HG02759 (cell line): ENCODE data around the gene SOX13.
"Not testable (repeated sequence)": the region's sequence is repeated elsewhere in the genome, so short reads cannot be mapped to it uniquely, and the experiment has no call there.

Experiments used
- ATAC-seq: cut with Tn5 transposase; IDR thresholded peaks from one replicate; pipeline ENCODE4 v1.9.1; 2021; ENCODE audit warnings: mild to moderate bottlenecking, moderate library complexity; ENCODE audit not compliant: unreplicated experiment

The SOX13 gene

DNA sequence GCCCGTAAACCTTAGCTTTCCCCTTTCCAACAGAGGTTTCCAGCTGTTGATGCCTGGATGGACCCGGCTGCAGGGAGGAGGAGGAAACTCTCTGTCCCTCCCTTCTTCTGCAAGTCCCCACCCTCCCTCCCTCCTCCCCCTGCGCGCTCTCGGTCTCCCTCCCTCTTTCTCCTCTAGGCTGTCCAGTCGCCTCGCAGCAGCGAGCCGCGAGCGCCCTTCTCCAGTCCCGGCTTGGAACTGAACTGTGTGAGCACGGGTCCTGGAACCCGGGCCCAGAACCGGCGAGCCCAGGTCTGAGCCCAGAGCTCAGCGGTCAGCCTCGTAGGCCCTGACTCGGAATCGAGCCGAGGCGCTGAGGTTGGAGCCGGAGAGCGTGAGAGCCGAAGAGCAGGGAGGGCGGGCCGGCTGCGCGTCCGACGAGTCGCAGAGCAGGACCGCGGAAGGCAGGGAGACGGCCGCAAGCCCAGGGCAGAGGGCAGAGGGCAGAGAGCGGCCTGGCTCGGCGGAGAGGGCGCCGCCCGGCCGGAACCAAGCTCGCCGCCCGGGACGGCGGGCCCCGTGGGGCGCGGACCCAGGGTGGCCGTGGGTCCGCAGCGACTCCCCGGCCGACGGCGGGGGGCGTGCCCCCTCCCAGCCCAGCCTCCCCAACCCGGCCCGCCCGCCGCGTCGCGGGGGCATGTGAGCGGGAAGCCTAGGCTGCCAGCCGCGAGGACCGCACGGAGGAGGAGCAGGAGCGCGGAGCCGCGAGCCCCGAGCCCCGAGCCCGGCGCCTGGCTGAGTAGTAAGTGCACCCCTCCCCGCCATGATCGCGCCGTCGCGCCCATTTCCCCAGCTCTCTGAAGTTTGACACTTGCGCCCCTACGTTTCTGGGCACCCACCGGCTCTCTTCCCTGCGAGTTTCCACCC is at the start of gene SOX13:
SOX13 (plus strand) TSS at position 185 of the 906 bp plus-strand sequence. CDS start 39,801 bp downstream, outside the sequence.
- no peak for ATAC-seq

DNA sequence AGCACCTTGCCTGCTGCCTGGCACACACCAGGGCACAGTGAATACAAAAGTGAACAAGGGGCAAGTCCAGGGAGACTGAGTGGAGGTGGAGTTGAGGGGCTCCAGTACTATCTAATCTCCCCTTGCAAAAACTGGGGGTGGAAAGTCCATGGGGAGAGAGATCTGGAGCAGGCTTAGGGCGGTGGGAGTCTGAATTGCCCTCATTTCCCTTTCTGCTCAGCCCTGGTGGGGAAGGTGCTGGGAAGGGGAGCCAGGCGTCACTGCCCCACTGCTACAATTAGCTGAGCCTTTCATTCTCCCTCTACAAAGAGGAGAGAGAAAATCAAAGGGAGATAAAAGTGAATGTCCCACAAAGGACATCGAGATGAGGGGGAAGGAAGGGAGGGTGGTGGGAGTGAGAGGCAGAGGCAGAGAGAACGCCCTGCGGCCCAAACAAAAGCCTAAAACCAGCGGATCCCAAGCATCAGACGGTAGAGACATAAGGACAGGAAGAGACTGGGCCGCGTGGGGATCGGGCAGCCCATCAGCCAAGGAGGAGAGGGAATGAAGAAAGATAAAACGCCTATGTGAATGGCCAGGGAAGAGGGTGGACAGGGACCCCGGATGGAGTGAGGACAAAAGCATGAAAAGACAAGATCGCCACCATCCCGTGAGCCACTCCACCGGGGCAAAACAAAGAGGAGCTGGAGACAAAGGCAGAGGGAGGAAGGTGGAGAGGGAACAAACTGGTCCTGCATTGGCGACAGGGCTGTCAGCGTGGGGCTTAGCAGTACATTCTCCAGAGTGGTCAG is 46.8 kb upstream of the SOX13 start:
- no peak for ATAC-seq

DNA sequence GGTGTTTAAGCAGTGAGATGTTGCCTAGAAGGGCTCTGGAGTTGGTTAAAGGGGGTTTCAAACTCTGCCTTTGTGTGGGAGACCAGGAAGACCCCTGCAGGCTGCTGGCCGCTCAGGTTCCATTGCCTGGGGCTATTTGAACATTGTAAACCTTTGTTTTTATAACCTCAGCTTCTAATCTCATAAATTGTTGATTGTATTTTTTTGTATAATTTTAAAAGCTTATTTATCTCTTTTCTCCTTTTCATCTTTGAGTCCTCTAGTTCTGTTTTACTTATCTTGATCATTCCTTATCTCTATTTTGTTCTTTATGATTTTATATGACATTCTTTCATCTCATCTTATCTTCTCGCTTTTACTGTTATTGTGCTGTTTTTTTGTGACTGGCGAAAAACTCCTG is 45.5 kb upstream of the SOX13 start:
- no peak for ATAC-seq

DNA sequence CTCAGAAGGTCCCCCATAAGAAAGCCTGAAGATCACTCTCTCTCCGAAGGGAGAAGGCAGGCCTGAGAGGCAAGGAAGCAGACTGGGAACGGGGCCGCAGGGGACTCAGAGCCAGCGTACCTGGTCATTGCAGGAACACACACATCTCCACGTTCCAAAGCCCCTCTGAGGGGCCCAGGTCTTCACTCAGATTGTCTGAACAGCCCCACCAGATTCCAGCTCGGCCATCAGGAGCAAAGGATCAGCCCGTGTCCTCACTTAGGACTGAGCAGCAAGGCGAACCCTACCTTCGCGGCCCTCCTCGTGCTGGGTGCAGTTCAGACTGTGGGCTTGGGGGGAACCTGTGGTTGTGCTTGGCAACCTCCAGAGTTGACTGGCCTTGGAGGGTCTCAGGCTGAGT is 43.9 kb upstream of the SOX13 start:
- no peak for ATAC-seq

DNA sequence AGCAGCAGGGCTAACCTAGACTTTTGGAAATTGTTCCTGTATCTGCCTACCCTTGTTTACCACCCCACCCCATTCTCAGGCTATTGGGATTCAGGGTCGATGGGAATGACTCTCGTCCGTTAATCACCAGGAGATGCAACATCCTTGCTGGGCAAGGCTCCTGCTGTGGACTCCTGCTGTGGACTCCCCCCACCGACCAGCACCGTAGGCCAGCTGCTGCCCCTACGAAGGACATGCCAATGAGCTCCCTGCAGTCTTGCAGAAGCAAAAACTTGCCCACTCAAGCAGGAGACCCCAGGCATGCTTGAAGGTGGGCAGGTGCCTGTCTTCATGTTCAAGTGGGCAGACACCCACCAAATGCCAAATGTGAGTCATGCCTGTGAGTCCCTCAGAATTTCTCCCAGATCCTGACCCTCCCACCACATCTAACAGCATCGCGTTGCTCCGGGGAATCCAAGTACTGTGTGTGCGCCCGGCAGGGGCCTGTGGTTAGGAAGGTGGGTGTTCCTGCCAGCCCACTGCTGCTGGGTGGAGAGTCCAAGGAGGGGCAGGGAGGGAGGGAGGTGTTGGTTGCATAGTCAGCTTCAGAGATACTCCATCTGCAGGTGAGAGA is 41.7 kb upstream of the SOX13 start:
- ATAC-seq = no peak

DNA sequence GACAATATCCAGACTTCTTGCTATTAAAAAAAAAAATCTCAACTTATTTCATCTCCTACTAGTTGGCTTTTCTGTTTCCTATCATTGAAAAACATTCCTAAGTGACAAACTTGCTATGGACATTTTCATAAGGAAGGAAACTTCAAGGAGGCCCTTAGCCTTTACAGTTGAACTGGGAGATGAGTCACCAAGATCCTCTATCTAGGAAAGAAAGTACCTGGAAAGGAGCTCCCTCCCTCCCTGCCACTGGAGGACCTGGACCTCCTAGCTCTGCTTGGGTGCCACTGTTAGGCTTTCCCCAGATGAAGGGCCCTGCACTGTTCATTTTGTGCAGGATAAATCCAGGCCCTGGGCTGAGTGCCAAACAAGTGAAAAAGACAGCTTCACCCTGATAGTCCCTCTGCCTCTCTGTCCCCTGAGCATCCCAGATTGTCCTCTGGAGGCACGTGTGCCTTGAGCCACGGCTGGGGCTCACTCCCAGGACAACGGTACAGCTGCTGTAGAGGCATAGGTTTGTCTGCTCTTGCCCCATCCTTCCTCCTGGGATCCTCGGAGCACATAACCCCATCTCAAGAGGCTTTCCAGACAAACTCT is 40.2 kb upstream of the SOX13 start:
- ATAC-seq = no peak

DNA sequence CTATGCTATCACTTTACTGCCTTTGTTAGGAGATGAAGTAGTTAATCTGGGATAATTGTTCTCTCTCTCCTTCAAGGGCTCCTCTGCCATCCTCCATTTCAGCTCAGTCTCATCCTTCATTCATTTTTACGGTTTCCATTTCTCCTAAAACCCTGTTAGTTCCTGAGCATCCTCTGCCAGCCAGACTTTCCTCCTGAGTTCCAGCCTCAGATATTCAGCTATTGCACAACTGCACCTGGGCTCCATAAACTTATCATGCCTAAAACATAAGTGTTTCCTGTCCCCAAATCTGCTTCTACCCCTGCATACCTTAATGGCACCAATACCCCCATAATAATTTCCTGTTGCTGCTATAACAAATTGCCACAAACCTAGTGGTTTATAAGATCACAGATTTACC is 39.6 kb upstream of the SOX13 start:
- no peak for ATAC-seq

DNA sequence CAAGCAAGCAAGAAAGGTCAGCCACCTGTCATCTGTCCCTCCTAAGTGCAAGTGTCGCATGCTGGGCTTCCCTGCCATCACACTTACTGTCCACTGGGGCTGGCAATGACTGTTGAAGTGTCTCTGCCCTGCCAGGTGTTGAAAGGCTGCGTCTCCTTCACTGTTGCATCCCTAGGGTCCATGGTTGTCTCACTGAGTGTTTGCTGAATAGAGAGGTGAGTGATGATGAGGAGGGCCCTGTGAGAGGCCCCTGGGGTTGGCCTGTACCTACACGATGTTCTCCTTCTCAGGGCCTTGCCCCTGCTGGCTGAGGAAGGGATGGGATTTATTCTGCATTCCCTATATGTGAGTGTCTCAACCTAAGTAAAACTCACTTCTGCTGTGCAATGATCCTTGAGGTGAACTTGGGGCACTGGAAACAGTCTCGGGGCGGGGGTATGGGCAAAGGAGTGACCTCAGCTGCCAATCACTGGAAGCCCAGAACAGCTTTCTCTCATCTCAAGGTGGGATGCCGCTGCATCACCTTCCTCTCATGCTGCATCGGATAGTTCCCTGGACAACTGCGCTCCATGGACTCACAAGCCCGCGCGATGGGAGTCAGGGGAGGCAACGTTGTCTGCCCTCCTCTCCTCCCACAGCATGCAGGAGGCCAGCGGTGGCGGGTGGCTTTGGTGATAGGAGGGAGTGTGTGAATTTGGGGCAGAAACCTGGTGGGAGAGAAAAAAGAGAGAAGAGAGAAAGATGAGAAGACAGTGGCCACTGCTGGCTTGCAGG is 35.8 kb upstream of the SOX13 start:
- ATAC-seq = no peak

DNA sequence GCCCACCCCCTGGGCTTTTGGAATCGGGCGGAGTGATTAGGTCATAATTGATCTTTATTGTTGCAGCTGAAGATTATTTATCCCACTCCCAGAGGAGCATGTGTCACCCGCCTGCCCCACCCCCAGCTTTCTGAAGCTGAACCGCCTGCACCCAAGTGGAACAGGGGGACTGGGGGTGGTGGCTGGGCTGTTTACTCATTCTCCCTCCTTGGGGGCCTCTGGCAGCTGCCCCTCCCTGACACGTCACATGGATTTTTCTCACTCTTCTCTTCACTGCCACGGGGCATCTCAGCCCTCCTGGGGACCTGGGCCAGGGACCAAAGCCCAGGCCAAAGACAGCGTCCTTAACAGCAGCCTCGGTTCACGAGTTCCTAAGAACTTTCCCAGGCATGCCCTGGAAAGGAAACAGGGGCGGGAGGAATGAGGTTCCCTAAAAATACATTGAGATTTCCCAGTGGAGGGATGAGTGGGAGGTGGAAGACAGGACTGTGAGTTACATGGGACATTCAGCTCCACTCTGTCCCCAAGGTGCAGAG is 31.6 kb upstream of the SOX13 start:
- no peak for ATAC-seq

DNA sequence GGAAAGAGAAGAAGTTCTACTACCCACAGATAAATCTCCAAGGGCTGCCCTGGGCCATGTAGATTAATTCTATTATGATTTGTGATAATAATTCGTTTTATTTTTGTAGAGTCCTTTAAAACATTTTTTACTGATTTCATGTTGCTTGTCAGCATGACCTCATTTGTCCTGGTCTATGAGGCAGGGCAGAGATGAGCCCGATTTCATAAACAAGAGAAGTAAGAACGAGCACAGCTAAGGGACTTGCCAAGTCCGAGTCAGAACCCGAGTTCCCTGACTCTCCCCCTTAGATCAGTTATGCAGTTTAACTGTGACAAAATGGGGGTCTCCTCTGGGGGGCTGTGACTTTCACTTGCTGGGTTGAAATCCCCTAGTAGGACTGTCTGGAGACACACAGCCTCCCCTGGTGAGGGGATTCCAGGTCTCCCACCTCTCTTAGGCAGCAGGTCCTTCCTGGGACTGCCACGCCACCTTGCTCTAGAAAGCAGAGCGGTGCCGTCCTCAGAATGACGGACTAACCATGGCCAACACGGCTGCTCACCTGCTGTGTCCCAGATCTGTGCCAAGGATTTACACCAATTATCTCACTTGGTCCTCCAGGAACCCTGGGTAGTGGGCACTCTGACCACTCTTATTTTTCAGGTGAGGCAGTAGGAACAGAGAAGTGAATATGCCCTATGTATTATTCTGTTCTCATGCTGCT is 31.0 kb upstream of the SOX13 start:
- ATAC-seq = no peak

DNA sequence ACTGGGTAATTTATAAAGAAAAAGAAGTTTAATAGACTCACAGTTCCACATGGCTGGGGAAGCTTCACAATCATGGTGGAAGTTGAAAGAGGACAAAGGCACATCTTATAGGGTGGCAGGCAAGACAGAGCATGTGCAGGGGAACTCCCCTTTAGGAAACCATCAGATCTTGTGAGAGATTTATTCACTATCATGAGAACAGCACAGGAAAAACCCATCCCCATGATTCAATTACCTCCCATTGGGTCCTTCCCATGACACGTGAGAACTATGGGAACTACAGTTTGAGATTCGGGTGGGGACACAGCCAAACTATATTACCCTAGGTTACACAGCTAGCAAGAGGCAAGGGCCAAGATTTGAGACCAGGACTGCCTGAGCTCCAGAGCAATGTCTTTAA is 30.4 kb upstream of the SOX13 start:
- ATAC-seq = no peak

DNA sequence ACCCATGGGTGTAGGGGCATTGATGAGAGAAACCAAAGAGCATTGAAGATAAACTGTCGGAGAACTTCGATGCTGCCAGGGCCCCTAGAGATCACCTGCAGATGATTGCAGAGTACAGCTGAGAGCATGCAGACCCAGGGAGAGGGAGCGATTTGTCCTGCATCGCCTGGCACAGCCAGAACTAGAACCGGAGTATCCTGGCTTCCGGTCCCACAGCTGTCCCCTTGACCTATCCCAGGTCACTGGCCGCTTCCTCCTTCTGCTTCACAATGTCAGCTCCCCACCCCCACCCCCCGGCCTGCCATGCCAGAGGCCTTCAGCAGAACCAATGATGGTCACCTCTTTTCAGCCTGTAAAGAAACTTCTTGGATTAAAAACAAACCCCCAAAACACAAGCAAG is 29.2 kb upstream of the SOX13 start:
- no peak for ATAC-seq

DNA sequence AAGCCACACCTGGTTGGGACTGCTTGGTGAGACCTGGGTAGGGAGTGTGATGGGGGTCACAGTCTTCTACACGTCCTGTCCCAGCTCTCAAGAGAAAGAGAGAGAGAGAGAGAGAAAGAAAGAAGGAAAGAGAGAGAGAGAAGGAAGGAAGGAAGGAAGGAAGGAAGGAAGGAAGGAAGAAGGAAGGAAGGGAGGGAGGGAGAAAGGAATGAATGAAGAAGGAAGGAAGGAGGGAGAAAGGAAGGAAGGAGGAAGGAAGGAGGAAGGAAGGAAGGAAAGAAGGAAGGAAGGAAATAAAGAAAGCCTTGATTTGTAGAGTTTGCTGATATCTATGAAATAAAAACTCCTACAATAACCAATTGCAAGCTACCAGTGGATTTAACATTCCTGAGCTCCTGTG is 28.5 kb upstream of the SOX13 start:
- no peak for ATAC-seq

DNA sequence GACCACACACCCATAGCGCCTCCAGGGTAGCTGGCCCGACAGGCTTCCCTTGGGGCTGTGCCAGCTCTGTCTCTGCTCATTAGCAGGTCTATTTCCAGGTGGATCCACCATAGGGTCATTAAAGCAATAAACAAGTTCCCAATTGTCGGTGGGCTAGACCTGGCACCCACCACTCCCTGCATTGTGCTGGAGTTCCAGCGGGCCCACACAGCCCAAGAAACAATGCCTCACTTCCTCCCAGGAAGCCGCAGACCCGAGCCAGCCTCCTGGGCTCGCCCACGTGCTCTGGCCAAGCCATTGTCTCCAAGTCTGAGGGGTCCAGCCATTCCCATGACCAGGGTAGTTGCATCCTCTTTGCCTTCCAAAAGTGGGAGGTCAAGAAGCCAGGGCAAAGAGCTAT is 27.5 kb upstream of the SOX13 start:
- ATAC-seq = no peak

DNA sequence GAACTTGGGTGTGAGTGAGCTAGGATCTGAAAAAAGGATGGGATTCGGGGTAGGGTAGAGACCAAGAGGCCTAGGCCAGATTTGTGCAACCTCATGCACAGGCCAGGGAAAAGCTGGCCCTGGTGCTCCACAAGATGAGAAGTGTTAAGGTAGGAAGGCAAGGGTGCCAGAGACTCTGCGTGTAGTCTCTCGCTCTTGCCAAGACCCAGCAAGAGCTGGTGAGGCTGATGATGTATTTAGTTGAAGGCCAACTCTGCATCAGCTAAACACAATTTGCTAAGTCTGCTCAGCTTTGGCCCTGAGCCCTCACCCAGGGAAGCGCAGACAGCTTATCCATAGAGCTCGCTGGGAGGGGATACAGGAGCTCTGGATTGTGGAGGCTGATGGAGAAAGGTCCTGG is 26.6 kb upstream of the SOX13 start:
- ATAC-seq = no peak

DNA sequence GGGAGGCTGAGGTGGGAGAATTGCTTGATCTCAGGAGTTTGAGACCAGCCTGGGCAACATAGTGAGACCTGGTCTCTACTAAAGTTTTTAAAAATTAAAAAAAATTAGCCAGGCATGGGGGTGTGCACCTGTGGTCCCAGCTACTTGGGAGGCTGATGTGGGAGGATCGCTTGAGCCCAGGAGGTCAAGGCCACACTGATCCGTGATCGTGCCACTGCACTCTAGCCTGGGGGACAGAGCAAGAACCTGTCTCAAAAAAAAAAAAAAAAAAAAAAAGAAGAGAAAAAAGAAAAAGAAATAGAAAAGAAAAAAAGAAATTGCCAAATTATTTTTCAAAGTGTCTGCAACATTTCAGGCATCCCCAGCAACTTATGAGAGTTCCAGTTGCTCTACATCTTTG is 24.1 kb upstream of the SOX13 start:
- not testable (repeated sequence) for ATAC-seq

DNA sequence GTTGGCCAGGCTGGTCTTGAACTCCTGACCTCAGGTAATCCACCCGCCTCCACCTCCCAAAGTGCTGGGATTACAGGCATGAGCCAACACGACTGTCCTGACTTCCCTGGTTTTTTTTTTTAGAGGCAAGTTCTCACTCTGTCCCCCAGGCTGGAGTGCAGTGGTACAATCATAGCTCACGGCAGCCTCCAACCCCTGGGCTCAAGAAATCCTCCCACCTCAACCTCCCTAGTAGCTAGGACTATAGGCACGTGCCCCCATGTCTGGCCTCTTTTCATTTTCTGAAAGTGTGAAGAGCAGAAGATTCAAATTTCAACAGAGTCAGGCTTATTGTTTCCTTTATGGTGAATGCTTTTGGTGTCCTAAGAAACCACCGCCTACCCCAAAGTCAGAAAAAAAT is 21.7 kb upstream of the SOX13 start:
- ATAC-seq = no peak

DNA sequence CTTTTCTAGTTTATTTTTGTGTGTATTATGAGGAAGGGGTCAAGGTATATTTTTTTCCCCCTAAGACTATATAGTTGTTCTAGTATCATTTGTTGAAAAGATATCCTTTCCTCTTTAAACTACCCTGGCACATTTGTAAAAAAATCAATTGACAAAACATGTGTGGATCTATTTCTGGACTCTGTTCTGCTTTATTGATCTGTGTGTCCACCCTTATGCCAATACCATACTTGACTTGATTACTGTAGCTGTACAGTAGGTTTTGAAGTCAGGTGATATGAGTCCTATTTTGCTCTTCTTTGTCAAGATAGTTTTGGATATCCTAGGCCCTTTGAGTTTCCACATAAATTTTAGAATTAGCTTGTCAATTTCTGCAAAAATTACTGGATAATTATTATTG is 21.2 kb upstream of the SOX13 start:
- no peak for ATAC-seq

DNA sequence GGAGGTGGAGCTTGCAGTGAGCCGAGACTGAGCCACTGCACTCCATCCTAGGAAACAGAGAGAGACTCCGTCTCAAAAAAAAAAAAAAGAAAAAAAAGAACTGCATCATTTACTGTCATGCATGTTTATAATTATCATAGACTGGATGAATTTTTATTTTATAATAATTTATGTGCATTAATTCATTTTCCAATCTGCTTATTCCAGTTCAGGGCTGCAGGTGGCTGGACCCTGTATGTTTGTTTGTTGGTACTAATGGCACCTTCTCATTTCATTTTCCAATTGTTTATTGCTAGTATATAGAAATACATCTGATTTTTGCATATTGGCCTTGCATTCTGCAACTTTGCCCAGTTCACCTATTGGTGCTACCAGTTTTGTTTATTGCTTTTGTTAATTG is 19.0 kb upstream of the SOX13 start:
- ATAC-seq = no peak

DNA sequence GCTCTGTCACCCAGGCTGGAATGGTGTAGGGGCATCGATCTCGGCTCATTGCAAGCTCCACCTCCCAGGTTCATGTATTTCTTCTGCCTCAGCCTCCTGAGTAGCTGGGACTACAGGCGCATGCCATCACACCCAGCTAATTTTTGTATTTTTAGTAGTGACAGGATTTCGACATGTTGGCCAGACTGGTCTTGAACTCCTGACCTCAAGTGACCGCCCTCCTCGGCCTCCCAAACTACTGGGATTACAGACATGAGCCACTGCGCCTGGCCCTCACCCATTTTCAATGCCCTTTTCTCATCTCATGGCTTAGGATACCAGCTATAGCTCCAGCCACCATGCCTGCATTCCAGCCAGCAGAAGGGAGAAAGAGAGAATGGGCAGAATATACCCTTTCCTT is 12.9 kb upstream of the SOX13 start:
- no peak for ATAC-seq
